Measurements from ENCODE around the gene HTRA1. TPM values are rescaled to one million over a fixed set of nuclear protein-coding genes. Genes with fewer than 3 reads are reported as not detected.

Gene HTRA1
- total RNA-seq, 1 experiment from 2014 or later, result 43.1 TPM

- no peak for DNase-seq (ENCODE audit: low read depth)
Measured at GRCh38 chr10:122553341-122553740, 92.0 kb downstream of the HTRA1 start.

GRCh38 chr10:122554131-122555036 lies 93.0 kb downstream of the HTRA1 start:
- DNase-seq (ENCODE audit: low read depth), result no peak

- no peak for DNase-seq (ENCODE audit: low read depth)
Measured at GRCh38 chr10:122555442-122555841, 94.1 kb downstream of the HTRA1 start.

GRCh38 chr10:122557516-122557915 lies 96.2 kb downstream of the HTRA1 start:
- DNase-seq (ENCODE audit: low read depth), result no peak

- DNase-seq (ENCODE audit: low read depth), result no peak
Measured at GRCh38 chr10:122558452-122558851, 97.1 kb downstream of the HTRA1 start.

GRCh38 chr10:122559228-122559627 lies 97.9 kb downstream of the HTRA1 start:
- DNase-seq (ENCODE audit: low read depth), result no peak

GRCh38 chr10:122560279-122560804 lies 99.0 kb downstream of the HTRA1 start, which contains the start of gene DMBT1:
TSS of gene DMBT1 (plus strand) at chr10:122560754. CDS start at chr10:122560771, 17 bp downstream.
- no peak for DNase-seq (ENCODE audit: low read depth)

GRCh38 chr10:122561212-122561611 lies 99.9 kb downstream of the HTRA1 start:
- DNase-seq (ENCODE audit: low read depth), result no peak

- DNase-seq (ENCODE audit: low read depth), result no peak
Measured at GRCh38 chr10:122561792-122562191, 100.4 kb downstream of the HTRA1 start.

Other genes with a start within 250 kb of the HTRA1 start
- not detected in 2 replicates for gene BTBD16, start 190.3 kb upstream of the HTRA1 start, total RNA-seq (2014; rRNA removed; shearing (Covaris generic))
- 10.7 and 14.1 TPM in 2 replicates for gene PLEKHA1, start 86.8 kb upstream of the HTRA1 start, total RNA-seq (2014; rRNA removed; shearing (Covaris generic))
- not detected in 2 replicates for gene ARMS2, start 6.9 kb upstream of the HTRA1 start, total RNA-seq (2014; rRNA removed; shearing (Covaris generic))
- gene DMBT1, start 99.2 kb downstream of the HTRA1 start, total RNA-seq (2014; rRNA removed; shearing (Covaris generic)), result 0.23 and 0.30 TPM in 2 replicates
- not detected in 2 replicates for gene C10orf120, start 238.3 kb downstream of the HTRA1 start, total RNA-seq (2014; rRNA removed; shearing (Covaris generic))

All from Daoy (cell line).